ENCODE measurements around the gene SIN3B. TPM values are rescaled to one million over a fixed set of nuclear protein-coding genes. Genes with fewer than 3 reads are reported as not detected.

SIN3B gene
- total and polyA plus RNA-seq, 9 donors = 35.3 to 92.0 (median 56.9) TPM

GRCh38 chr19:16829822-16830289, 658 bp downstream of the SIN3B start:
- DNase-seq = no peak
- Histone ChIP-seq H3K27me3 (no peaks in the 10 kb centered on the region), H3K36me3 (no peaks in the 10 kb centered on the region), H3K27ac (peak overlapping the region; percentile 66 to 85), H3K4me3 (peak overlapping the region; percentile 79), H3K4me1 (ENCODE audit: insufficient read depth) (peaks cover 4% of the 10 kb centered on the region), H3K9me3 (no peaks in the 10 kb centered on the region)
- intact Hi-C loops (cut with DNase I) = loop anchor here in 1 of 4 donors (10.0 kb wide), 1 partner anchor 445 kb away; no protein-coding TSS in a partner anchor
- TF ChIP-seq CTCF (IDR thresholded peaks at IDR 0.05) (no peak), EP300 (IDR thresholded peaks at IDR 0.05) (no peak), POLR2A (IDR thresholded peaks at IDR 0.05) (no peak)
- WGBS, 3 donors = 7% methylated on average over 13 of the region's 13 CpGs

- no peak for DNase-seq
- no peak overlapping the region for H3K27ac ChIP-seq
- peaks cover 3% of the 10 kb centered on the region for H3K4me1 ChIP-seq (ENCODE audit: insufficient read depth)
- TF ChIP-seq POLR2A (IDR thresholded peaks at IDR 0.05) (no peak), CTCF (IDR thresholded peaks at IDR 0.05) (no peak), EP300 (IDR thresholded peaks at IDR 0.05) (no peak)
- no peaks in the 10 kb centered on the region for H3K36me3 ChIP-seq
- 44 to 61% (median 53%) methylated on average over 3 of the region's 3 CpGs for WGBS, 3 donors
- H3K4me3 ChIP-seq = no peak overlapping the region
- intact Hi-C loops (cut with DNase I) = no loop called here
- H3K9me3 ChIP-seq = no peaks in the 10 kb centered on the region
- H3K27me3 ChIP-seq = no peaks in the 10 kb centered on the region
These were observed 1.5 kb downstream of the SIN3B start for GRCh38 chr19:16830679-16831078.

DNA sequence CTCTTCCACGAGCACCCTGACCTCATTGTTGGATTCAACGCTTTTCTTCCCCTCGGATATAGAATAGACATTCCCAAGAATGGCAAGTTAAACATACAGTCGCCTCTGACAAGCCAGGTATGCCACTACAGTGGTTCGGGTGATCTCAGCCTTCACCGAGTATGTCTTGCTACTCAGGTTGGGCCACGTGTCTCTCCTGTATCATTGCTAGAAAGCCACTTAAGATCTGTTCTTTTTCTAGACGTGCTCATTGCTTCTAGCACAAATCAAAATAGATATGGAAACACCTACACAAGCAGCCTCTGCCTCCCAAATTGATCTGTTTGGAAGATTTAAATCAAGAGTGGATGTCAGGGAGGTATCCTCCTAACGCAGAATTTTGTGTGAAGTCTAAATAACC, 2.3 kb downstream of the SIN3B start:
- intact Hi-C loops (cut with DNase I) = no loop called here
- DNase-seq = no peak
- Histone ChIP-seq H3K27ac (no peak overlapping the region), H3K36me3 (no peaks in the 10 kb centered on the region), H3K4me3 (no peak overlapping the region), H3K4me1 (ENCODE audit: insufficient read depth) (no peaks in the 10 kb centered on the region), H3K27me3 (no peaks in the 10 kb centered on the region), H3K9me3 (no peaks in the 10 kb centered on the region)
- WGBS, 3 donors = 89 to 91% (median 90%) methylated on average over 9 of the region's 9 CpGs
- TF ChIP-seq EP300 (IDR thresholded peaks at IDR 0.05) (no peak), CTCF (IDR thresholded peaks at IDR 0.05) (no peak), POLR2A (IDR thresholded peaks at IDR 0.05) (no peak)

DNA sequence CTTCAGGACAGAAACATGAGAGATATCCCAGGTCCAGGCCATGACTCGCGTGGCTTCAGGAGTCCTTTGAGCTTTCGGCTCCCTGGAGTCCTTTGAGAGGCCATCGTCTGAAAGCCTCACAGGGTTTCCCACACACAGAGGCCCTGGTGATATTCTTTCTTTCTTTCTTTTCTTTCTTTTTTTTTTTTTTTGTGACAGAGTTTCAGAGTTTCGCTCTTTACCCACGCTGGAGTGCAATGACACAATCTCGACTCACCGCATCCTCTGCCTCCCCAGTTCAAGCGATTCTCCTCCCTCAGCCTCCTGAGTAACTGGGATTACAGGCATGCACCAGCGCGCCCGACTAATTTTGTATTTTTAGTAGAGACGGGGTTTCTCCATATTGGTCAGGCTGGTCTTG, 5.5 kb downstream of the SIN3B start:
- DNase-seq = no peak
- no peak for TF ChIP-seq CTCF (IDR thresholded peaks at IDR 0.05)
- TF ChIP-seq POLR2A (IDR thresholded peaks at IDR 0.05) = no peak
- no peak for TF ChIP-seq EP300 (IDR thresholded peaks at IDR 0.05)
- Histone ChIP-seq H3K36me3 (no peaks in the 10 kb centered on the region), H3K4me3 (no peak overlapping the region), H3K9me3 (no peaks in the 10 kb centered on the region), H3K27ac (no peak overlapping the region), H3K4me1 (ENCODE audit: insufficient read depth) (peaks cover 3% of the 10 kb centered on the region), H3K27me3 (no peaks in the 10 kb centered on the region)
- intact Hi-C loops (cut with DNase I) = no loop called here
- WGBS, 3 donors = 91 to 92% (median 92%) methylated on average over 13 of the region's 13 CpGs

All from ovary (tissue), 9 donors.